Choroid plexus epithelial cell (primary cell): ENCODE measurements around the gene IKZF5.

Source experiments
- DNase-seq: peaks from one replicate; pipeline ENCODE4 v3.0.0-alpha.2; 2010; ENCODE audit warnings: low read depth
- H3K4me3 ChIP-seq: 2 replicates; pipeline ENCODE4 v1.5.1; 2011; ENCODE audit warnings: low read depth, mild to moderate bottlenecking, control low read depth, low read length, moderate library complexity
- TF ChIP-seq, protein P1 (sequence below): conservative IDR thresholded peaks from 2 replicates; pipeline ENCODE4 v1.5.1; 2011; ENCODE audit warnings: low read depth, mild to moderate bottlenecking, control low read depth, inconsistent platforms, low read length, moderate library complexity

Gene IKZF5

DNA sequence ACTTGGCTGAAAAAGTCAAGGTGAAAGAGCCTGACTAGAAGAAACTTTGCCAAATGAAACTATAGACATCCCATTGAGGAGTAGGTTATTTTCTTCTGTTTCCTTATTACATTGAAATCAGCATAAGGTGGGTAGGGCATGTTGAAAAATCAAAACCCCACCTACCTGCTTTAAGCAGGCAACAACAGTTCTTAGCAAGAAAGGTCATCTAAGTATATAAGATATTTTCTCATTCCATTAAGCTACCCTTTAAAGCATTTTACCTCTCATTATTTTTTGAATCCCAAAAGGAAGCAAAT, 31.0 kb upstream of the IKZF5 start:
- no peak overlapping the region for H3K4me3 ChIP-seq
- TF ChIP-seq, protein P1, sequence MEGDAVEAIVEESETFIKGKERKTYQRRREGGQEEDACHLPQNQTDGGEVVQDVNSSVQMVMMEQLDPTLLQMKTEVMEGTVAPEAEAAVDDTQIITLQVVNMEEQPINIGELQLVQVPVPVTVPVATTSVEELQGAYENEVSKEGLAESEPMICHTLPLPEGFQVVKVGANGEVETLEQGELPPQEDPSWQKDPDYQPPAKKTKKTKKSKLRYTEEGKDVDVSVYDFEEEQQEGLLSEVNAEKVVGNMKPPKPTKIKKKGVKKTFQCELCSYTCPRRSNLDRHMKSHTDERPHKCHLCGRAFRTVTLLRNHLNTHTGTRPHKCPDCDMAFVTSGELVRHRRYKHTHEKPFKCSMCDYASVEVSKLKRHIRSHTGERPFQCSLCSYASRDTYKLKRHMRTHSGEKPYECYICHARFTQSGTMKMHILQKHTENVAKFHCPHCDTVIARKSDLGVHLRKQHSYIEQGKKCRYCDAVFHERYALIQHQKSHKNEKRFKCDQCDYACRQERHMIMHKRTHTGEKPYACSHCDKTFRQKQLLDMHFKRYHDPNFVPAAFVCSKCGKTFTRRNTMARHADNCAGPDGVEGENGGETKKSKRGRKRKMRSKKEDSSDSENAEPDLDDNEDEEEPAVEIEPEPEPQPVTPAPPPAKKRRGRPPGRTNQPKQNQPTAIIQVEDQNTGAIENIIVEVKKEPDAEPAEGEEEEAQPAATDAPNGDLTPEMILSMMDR = no peak

DNA sequence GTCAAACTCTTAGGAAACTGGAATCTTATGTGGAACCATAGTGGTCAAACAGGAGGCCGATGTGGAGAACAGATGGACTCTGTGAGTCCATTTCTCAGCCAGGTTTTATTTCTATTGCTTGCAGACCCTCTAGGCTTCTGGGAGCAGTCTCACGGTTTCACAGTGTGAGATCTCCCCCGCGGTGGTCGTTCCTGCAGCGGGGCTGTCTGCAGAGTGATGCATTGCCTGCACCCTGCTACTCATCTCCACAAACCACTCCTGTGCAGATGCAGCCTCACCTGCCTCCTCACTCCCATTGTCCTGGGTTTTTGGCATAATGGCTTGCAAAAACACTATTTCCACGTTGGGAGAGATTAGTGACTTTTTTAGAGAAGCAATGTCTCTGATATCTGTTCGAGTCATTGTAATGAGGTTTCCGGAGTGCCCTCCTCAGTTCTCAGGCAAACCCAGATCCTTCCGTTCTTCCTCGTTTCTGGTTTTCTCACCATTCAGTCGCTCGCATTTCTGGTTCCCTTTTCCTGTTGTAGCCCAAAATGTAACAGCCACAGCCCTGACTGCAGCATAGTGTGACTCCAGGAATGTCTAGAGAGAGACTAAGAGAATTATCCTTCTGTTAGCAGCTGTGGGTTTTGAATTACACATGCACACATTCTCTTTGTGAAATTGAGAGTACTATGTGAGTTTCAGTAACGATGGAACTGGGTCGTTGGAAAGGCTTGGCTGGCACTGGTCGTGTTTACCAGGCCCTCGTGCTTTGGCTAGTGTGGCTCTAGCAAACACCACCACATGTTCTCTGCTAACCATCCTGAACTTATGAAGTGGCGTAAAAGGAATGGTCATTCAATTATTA, 30.4 kb upstream of the IKZF5 start:
- DNase-seq = no peak
- H3K4me3 ChIP-seq = no peak overlapping the region
- TF ChIP-seq, protein P1 = no peak

More for the DNA sequence above, 31.0 kb upstream of the IKZF5 start:
- no peak for DNase-seq

DNA sequence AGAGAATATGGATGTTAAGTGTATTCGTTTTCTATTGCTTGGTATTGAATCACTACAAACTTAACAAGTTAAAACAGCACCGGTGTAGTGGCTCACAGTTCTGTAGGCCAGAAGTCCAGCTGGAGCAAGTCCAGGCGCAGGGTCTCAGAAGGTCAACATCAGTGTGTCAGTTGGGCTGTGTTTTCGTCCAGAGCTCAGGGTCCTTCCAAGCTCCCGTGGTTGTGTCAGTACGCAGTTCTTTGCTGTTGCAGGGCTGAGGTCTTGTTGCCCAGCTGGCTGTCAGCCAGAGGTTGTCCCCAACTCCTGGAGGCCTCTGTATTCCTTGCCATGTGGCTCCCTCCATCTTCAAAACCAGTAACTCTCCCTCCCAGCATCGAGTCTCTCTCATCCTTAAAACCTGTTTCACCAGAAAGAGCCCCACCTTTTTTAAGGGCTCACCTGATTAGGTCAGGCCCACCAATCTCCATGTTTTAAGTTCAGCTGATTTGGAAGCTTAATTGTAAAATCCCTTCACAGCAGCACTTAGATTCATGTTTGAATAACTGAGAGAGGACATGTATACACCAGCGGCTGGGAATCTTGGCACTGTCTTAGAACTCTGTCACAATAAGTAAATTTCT, 27.0 kb upstream of the IKZF5 start:
- TF ChIP-seq, protein P1 = no peak
- no peak overlapping the region for H3K4me3 ChIP-seq
- no peak for DNase-seq

DNA sequence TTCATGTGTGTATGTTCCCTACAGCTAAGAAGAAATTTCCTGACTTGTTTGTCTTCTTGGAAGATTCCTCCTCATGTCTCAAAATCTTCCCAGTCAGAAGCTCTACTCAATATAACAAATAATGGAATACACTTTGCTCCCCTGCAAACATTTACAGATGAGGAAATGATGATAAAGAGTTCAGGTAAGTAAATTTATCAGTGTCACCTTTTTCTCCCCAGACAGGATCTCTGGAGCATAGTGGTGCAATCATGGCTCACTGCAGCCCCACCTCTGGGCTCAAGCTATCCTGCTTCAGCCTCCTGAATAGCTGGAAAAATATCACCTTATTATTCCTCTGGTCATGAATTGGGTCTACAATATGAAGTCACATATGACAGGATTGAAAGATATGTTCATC, 25.7 kb upstream of the IKZF5 start:
- no peak for DNase-seq
- TF ChIP-seq, protein P1 = no peak
- no peak overlapping the region for H3K4me3 ChIP-seq

DNA sequence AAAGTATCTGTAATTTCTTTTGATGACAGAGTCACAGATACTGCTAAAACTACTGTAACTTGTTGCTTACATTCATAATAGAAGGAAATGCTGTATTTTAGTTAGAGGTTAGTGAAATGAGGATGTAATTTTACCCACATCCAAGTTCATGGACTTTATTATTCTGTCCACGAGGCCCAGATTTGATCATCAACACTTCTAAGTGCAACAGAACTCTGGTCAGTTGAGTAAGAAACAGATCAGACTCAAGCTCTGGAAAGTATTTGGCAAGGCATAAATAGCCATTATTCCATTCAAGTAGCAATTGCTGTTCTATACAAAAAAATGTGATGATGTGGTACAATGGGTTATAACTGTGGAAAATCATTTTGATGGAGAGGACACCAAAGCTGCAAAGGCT, 22.5 kb upstream of the IKZF5 start:
- DNase-seq = no peak
- H3K4me3 ChIP-seq = no peak overlapping the region
- TF ChIP-seq, protein P1 = no peak

DNA sequence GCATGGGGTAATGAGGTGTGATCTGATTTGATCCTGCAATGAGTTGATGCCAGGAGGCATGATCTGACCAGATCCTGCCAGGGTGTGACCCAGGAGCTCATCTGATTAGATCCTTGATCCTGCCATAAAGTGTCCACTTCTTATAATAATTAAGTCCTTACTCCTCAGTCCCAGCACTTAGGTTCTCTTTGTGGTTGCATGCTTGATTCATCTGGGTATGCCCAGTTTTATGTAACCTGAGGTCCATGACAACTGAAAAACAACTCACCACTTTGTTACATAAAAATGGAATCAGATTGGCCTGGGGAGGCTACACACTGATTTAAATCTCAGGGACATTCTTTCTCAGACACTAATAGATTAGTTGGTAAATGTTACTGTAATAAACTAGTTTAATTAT, 19.3 kb upstream of the IKZF5 start:
- no peak overlapping the region for H3K4me3 ChIP-seq
- no peak for DNase-seq
- TF ChIP-seq, protein P1 = no peak

DNA sequence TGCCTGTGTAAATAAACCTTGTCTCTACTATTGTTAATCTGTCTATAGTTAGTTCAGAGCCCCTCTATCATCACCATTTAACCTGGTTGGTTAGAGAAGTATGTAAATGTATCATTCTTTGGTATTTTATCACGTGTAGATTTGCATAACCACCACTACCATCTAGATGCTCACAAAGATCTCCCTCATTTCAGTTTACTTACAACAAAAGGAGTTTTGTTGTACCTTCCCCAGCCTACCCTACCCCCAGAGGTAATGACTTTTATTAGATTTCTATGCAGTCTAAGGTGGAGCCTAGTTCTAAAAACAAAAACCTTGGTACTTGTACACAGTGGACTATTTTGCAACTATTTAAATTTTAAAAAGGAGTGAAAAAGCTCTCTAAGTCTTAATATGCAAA, 17.7 kb upstream of the IKZF5 start:
- TF ChIP-seq, protein P1 = no peak
- DNase-seq = no peak
- no peak overlapping the region for H3K4me3 ChIP-seq
